GM12891 (cell line): ENCODE data around the gene CLEC1B.

Experiments used
- PAX5 ChIP-seq: IDR thresholded peaks from 2 replicates; pipeline ENCODE4 v1.6.1; 2011; ENCODE audit warnings: low read length, moderate library complexity, mild to moderate bottlenecking; ENCODE audit not compliant: insufficient read depth, severe bottlenecking
- POLR2A ChIP-seq: IDR thresholded peaks from 2 replicates; pipeline ENCODE4 v1.6.1; 2011; ENCODE audit warnings: low read depth, low read length, control low read depth
- POLR2AphosphoS5 ChIP-seq: IDR thresholded peaks from 2 replicates; pipeline ENCODE4 v1.6.1; 2011; ENCODE audit warnings: low read depth, low read length, control low read depth
- POU2F2 ChIP-seq: IDR thresholded peaks from 2 replicates; pipeline ENCODE4 v1.6.1; 2011; ENCODE audit warnings: low read depth, mild to moderate bottlenecking, control low read depth, low read length, moderate library complexity
- SPI1 ChIP-seq: IDR thresholded peaks from 2 replicates; pipeline ENCODE4 v1.6.1; 2011; ENCODE audit warnings: low read depth, low read length, control low read depth
- TAF1 ChIP-seq: IDR thresholded peaks from 2 replicates; pipeline ENCODE4 v1.6.1; 2011; ENCODE audit warnings: low read depth, low read length, control low read depth

DNA sequence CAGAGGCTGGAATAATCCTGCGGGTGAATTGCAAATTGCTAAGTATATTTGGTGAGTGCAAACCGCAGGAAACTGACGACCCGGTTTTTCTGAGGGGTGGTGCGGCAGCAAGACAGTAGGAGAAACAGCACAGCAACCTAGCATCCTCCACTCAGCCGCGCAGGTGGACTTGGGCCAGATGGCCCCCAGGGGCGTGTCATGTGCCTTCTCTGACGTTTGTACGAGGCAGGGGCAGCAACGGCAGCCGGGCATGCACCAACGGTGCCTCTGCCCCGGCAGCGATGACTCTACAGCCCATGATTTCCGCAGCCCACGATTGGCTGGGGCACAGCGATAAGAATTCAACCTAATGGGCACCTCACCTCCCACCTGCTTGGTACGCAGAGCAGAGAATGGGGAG is 55.7 kb downstream of the CLEC1B start:
- TF ChIP-seq POLR2AphosphoS5 = no peak
- no peak for TF ChIP-seq TAF1
- no peak for TF ChIP-seq SPI1
- no peak for TF ChIP-seq POLR2A
- no peak for TF ChIP-seq POU2F2
- TF ChIP-seq PAX5 = no peak
